ENCODE measurements around the gene HOXB4.
A peak's percentile ranks its signal among the peaks of the same experiment; 100 is the strongest.

HOXB4 gene

DNA sequence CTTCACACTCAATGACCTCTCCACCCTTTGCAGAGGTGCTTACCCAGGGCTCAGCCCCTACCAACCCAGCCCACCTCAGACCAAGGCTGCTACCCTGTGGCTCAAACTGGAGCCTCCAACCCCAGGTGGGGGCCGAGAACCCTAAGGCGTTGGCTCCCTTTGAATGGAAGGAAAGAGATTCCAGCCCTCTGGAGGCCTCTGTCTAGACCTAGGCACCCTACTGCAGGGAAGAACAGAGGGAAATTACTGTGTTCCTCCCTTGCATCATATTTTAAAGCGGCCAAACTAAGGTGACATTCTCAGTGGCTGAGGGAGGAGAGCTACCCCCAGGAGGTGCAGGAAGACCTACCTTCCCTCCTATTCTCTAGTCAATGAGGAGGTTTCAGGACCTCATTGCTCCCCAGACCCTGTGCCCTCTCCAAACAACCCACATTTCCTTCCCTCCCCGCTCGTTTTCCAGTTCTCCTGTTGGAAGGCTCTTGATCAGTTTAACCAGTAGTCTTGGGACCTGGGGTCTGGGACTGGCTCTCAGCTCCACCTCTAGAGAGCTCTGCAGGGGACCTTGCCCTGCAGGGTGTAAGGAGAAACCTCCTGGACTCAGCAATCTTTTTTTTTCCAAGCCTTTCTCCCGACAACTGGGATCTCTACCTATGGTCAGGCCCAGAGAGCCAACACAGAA is 42.5 kb upstream of the HOXB4 start:
- Histone ChIP-seq H3K27ac (ENCODE audit: low read length) (no peak overlapping the region), H3K9me3 (ENCODE audit: control insufficient read depth in 1 of 2, low read length in 2 of 2) (no peaks in the 10 kb centered on the region), H3K4me1 (ENCODE audit: control insufficient read depth in 1 of 2, insufficient read depth in 2 of 2, low read length in 2 of 2) (peaks cover 0 to 21% of the 10 kb centered on the region in 2 donors), H3K4me3 (ENCODE audit: low read depth in 1 of 2, low read length in 2 of 2) (no peak overlapping the region), H3K27me3 (ENCODE audit: low read depth, low read length) (peaks cover 89% of the 10 kb centered on the region), H3K36me3 (ENCODE audit: control insufficient read depth in 1 of 2, insufficient read depth in 2 of 2, low read length in 2 of 2) (no peaks in the 10 kb centered on the region)

DNA sequence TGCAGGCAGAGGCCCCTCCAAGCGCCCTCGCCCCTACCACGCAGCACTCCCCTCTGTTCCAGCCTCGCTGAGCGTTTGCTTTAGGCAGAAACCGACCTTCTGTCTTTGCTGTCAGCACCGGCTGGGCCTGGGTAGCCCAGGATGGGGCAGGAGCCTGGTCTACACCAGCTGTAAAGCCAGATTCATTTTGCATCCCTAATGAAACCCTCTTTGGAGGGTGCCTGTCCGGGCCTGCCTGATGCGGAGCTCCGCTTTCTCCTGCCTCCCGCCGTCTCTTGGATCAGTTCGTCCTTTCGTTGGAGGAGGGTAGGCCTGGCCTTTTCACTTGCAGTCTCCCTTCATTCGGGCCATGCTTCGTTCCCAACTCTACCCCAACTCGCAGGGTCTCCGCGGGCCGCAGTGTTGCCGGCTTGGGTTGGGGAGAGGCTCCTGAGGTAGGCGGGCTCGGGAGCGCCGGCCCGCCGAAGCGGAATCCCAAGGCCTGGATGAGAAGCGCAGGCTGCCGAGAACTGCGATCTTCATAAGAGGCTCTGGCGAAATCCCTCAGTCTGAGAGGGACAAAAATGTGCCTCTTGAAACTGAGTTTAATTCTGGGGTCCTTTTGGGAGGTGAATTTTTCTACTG is 41.8 kb upstream of the HOXB4 start:
- no peak overlapping the region for H3K27ac ChIP-seq (ENCODE audit: low read length)
- no peak overlapping the region for H3K4me3 ChIP-seq (ENCODE audit: low read depth in 1 of 2, low read length in 2 of 2)
- no peaks in the 10 kb centered on the region for H3K36me3 ChIP-seq (ENCODE audit: control insufficient read depth in 1 of 2, insufficient read depth in 2 of 2, low read length in 2 of 2)
- peaks cover 89% of the 10 kb centered on the region for H3K27me3 ChIP-seq (ENCODE audit: low read depth, low read length)
- peaks cover 0 to 15% of the 10 kb centered on the region in 2 donors for H3K4me1 ChIP-seq (ENCODE audit: control insufficient read depth in 1 of 2, insufficient read depth in 2 of 2, low read length in 2 of 2)
- no peaks in the 10 kb centered on the region for H3K9me3 ChIP-seq (ENCODE audit: control insufficient read depth in 1 of 2, low read length in 2 of 2)

DNA sequence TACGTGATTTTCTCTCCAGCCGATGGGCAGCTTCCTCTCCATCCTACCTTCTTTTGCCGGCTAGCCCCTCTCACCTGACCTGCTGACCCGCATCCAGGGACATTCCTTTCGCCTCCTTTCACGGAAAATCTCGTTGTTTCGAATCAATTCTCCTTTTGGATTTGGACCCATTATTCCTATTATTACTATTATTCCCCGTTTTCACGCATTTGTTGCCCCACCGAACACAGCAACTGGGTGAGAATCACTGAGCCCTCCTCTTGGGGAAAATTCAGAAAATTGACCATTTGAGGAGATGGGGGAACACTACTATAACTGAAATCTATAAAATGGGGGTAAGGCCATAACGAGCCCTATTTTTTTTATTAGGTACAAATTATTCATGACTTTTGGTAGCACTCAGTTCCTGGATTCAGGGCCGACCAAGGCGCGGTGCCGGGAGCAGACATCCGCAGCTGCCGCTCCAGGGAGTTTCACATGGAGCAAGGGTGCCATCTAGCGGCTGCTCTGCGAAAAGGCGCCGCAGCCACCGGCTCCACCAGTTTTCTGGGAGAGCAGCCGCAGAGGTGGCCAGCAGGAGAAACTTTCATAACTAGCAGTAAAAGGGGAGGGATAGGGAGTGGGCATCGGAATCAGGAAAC is 40.2 kb upstream of the HOXB4 start:
- Histone ChIP-seq H3K9me3 (ENCODE audit: control insufficient read depth in 1 of 2, low read length in 2 of 2) (no peaks in the 10 kb centered on the region), H3K4me1 (ENCODE audit: control insufficient read depth in 1 of 2, insufficient read depth in 2 of 2, low read length in 2 of 2) (peaks cover 0 to 17% of the 10 kb centered on the region in 2 donors), H3K4me3 (ENCODE audit: low read depth in 1 of 2, low read length in 2 of 2) (no peak overlapping the region), H3K36me3 (ENCODE audit: control insufficient read depth in 1 of 2, insufficient read depth in 2 of 2, low read length in 2 of 2) (no peaks in the 10 kb centered on the region), H3K27ac (ENCODE audit: low read length) (no peak overlapping the region), H3K27me3 (ENCODE audit: low read depth, low read length) (peaks cover 86% of the 10 kb centered on the region)

GRCh38 chr17:48617471-48618255 is 39.5 kb upstream of the HOXB4 start:
- no peaks in the 10 kb centered on the region for H3K9me3 ChIP-seq (ENCODE audit: control insufficient read depth in 1 of 2, low read length in 2 of 2)
- H3K27ac ChIP-seq (ENCODE audit: low read length), result no peak overlapping the region
- H3K4me3 ChIP-seq (ENCODE audit: low read depth in 1 of 2, low read length in 2 of 2), result no peak overlapping the region
- H3K27me3 ChIP-seq (ENCODE audit: low read depth, low read length), result peaks cover 81% of the 10 kb centered on the region
- H3K4me1 ChIP-seq (ENCODE audit: control insufficient read depth in 1 of 2, insufficient read depth in 2 of 2, low read length in 2 of 2), result peaks cover 0 to 22% of the 10 kb centered on the region in 2 donors
- H3K36me3 ChIP-seq (ENCODE audit: control insufficient read depth in 1 of 2, insufficient read depth in 2 of 2, low read length in 2 of 2), result no peaks in the 10 kb centered on the region

DNA sequence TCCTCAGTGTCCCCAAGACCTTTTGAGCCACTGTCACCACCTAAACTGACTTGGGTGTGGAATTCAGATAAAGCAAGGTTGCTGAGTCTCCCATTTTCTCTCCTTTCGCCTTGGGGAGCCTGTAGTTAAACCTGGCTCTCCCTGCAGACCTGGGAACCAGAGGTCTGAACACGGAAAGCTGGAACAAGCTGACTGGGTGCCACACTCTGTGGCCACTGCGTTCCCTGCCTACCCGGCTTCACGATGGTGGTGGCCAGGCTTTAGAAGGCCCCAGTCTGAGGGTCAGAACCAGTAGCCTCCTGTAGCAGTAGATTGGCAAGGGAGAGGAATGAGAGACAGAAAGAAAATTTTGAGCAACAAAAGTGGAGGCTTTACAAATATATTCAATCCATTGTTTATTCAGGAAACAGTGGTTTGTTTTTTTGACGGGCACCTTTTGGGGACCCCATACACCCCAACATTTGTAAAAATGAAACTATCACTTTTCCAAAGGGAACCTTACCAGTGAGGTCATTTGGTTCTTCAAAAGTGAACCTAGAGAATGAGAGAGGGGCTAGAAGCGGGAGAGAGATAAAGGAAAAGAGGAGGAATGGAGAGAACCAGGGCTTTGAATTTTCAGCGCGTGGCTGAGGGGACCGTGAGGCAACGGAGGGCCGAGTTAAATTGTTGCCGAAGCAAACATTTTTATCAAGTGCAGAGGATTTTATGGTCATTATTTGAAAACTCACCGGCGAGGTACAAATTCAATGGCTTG is 38.7 kb upstream of the HOXB4 start:
- Histone ChIP-seq H3K27ac (ENCODE audit: low read length) (no peak overlapping the region), H3K9me3 (ENCODE audit: control insufficient read depth in 1 of 2, low read length in 2 of 2) (no peaks in the 10 kb centered on the region), H3K4me1 (ENCODE audit: control insufficient read depth in 1 of 2, insufficient read depth in 2 of 2, low read length in 2 of 2) (peaks cover 0 to 29% of the 10 kb centered on the region in 2 donors), H3K4me3 (ENCODE audit: low read depth in 1 of 2, low read length in 2 of 2) (no peak overlapping the region), H3K27me3 (ENCODE audit: low read depth, low read length) (peaks cover 80% of the 10 kb centered on the region), H3K36me3 (ENCODE audit: control insufficient read depth in 1 of 2, insufficient read depth in 2 of 2, low read length in 2 of 2) (no peaks in the 10 kb centered on the region)

- Histone ChIP-seq H3K4me3 (ENCODE audit: low read depth in 1 of 2, low read length in 2 of 2) (no peak overlapping the region), H3K27ac (ENCODE audit: low read length) (no peak overlapping the region), H3K9me3 (ENCODE audit: control insufficient read depth in 1 of 2, low read length in 2 of 2) (no peaks in the 10 kb centered on the region), H3K36me3 (ENCODE audit: control insufficient read depth in 1 of 2, insufficient read depth in 2 of 2, low read length in 2 of 2) (no peaks in the 10 kb centered on the region), H3K27me3 (ENCODE audit: low read depth, low read length) (peaks cover 80% of the 10 kb centered on the region), H3K4me1 (ENCODE audit: control insufficient read depth in 1 of 2, insufficient read depth in 2 of 2, low read length in 2 of 2) (peaks cover 0 to 33% of the 10 kb centered on the region in 2 donors)
Measured at GRCh38 chr17:48615963-48616716, 38.0 kb upstream of the HOXB4 start.

- Histone ChIP-seq H3K27me3 (ENCODE audit: low read depth, low read length) (peaks cover 78% of the 10 kb centered on the region), H3K4me3 (ENCODE audit: low read depth in 1 of 2, low read length in 2 of 2) (peak within 1 kb of the TSS in 1 of 2 donors; percentile 38), H3K36me3 (ENCODE audit: control insufficient read depth in 1 of 2, insufficient read depth in 2 of 2, low read length in 2 of 2) (no peaks in the 10 kb centered on the region), H3K4me1 (ENCODE audit: control insufficient read depth in 1 of 2, insufficient read depth in 2 of 2, low read length in 2 of 2) (peaks cover 0 to 41% of the 10 kb centered on the region in 2 donors), H3K27ac (ENCODE audit: low read length) (no peak within 1 kb of the TSS), H3K9me3 (ENCODE audit: control insufficient read depth in 1 of 2, low read length in 2 of 2) (no peaks in the 10 kb centered on the region)
Measured at GRCh38 chr17:48615047-48615962, 37.2 kb upstream of the HOXB4 start, which contains the start of gene HOXB8. Gene HOXB8 (minus strand): TSS chr17:48615292. CDS start chr17:48614704, 588 bp downstream.

DNA sequence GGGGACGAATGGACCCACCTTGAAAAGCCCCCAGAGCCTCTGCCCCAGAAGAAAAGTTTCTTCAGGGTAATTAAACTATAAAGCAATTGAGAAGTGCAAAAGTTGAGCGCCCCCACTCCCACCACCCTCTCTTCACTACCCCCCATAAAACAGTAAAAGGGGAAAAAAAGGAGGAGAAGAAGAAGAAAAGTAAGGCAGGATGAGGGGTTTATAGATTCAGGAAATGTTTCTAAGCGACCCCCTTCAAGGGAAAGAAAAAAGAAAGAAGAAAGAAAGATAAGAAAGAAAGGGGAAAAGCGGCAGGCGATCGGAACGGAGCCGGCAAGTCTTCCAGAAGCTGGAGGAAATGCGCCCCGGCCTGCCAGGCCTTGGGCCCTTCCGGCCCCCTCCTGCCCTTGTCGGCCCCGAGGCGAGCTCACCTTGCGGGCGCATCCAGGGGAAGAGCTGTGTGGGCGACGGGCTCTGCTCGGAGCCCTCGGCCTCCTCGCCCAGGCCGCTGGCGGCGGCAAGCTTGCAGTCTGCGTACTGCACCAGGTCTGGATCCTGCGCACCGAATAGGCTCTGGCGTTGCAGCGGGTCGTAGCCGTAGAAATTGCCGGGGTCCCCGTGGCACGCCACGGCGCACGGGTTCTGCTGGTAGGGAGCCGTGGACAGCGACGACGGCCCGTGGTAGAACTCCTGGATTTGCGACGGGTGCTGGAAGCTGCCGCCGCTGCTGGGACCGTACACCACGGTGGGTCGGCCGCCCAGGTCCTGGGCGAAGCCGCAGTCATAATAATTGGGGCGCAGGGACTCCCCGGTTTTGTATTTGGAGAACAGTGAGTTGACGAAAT is 35.9 kb upstream of the HOXB4 start:
- peak overlapping the region in 1 of 2 donors; percentile 38 for H3K4me3 ChIP-seq (ENCODE audit: low read depth in 1 of 2, low read length in 2 of 2)
- H3K36me3 ChIP-seq (ENCODE audit: control insufficient read depth in 1 of 2, insufficient read depth in 2 of 2, low read length in 2 of 2), result no peaks in the 10 kb centered on the region
- no peaks in the 10 kb centered on the region for H3K9me3 ChIP-seq (ENCODE audit: control insufficient read depth in 1 of 2, low read length in 2 of 2)
- H3K4me1 ChIP-seq (ENCODE audit: control insufficient read depth in 1 of 2, insufficient read depth in 2 of 2, low read length in 2 of 2), result peaks cover 0 to 51% of the 10 kb centered on the region in 2 donors
- H3K27me3 ChIP-seq (ENCODE audit: low read depth, low read length), result peaks cover 80% of the 10 kb centered on the region
- no peak overlapping the region for H3K27ac ChIP-seq (ENCODE audit: low read length)
